H1 (cell line): Measurements from ENCODE around the gene DDAH2.

ENCODE experiments used
- CEBPB ChIP-seq: IDR thresholded peaks from 2 replicates; pipeline ENCODE4 v1.6.1; 2012; ENCODE audit warnings: low read depth, low read length
- CTCF ChIP-seq, 3 experiments: IDR thresholded peaks; 1 replicate in 2 of 3; 2 replicates in 1 of 3; pipeline versions ENCODE4 v1.5.1 to v1.6.1; 2011; ENCODE audit warnings: low read length in 3 of 3, mild to moderate bottlenecking in 3 of 3, inconsistent platforms in 2 of 3, low read depth in 1 of 3, moderate library complexity in 1 of 3; ENCODE audit not compliant: insufficient read depth in 1 of 3; ENCODE audit errors: control extremely low read depth in 1 of 3
- EZH2 ChIP-seq: fragments of 200-600 bp; sonication (generic); IDR thresholded peaks from 2 replicates; pipeline ENCODE4 v1.7.1; 2012; ENCODE audit warnings: low read depth, mild to moderate bottlenecking, moderate library complexity, low read length, inconsistent platforms; ENCODE audit not compliant: severe bottlenecking
- JUND ChIP-seq: IDR thresholded peaks from 2 replicates; pipeline ENCODE4 v1.6.1; 2011; ENCODE audit warnings: mild to moderate bottlenecking, improper control_type of control experiment, low read length
- KDM1A ChIP-seq: fragments of 200-600, 300-600 bp; sonication (generic); IDR thresholded peaks from 2 replicates; pipeline ENCODE4 v1.7.1; 2016; ENCODE audit warnings: mild to moderate bottlenecking, low read length, borderline replicate concordance
- MAX ChIP-seq: IDR thresholded peaks from 2 replicates; pipeline ENCODE4 v1.6.1; 2012; ENCODE audit warnings: inconsistent platforms
- RXRA ChIP-seq: IDR thresholded peaks from 2 replicates; pipeline ENCODE4 v1.6.1; 2011; ENCODE audit warnings: low read depth, mild to moderate bottlenecking, low read length, moderate library complexity; ENCODE audit not compliant: insufficient read depth
- TCF12 ChIP-seq: IDR thresholded peaks from 2 replicates; pipeline ENCODE4 v1.6.1; 2011; ENCODE audit warnings: low read depth, mild to moderate bottlenecking, low read length
- USF2 ChIP-seq: IDR thresholded peaks from 2 replicates; pipeline ENCODE4 v1.6.1; 2011; ENCODE audit warnings: low read length, improper control_type of control experiment

- TF ChIP-seq KDM1A (no peak), TCF12 (no peak), JUND (no peak), CTCF (IDR thresholded peaks at IDR 0.05; ENCODE audit: control extremely low read depth in 1 of 3, insufficient read depth in 1 of 3, low read depth in 1 of 3, low read length in 3 of 3) (no peak), USF2 (no peak), CEBPB (no peak), MAX (no peak), RXRA (no peak), EZH2 (no peak)
Observed at GRCh38 chr6:31692886-31693285, 36.2 kb downstream of the DDAH2 start.
